Endodermal cell (in vitro differentiated cells): ENCODE results near the gene TMEM50A. TPM values are rescaled to one million over a fixed set of nuclear protein-coding genes. Genes with fewer than 3 reads are reported as not detected.
A peak's percentile ranks its signal among the peaks of the same experiment; 100 is the strongest.
"Not testable (repeated sequence)": the region's sequence is repeated elsewhere in the genome, so short reads cannot be mapped to it uniquely, and the experiment has no call there.

Source experiments
- DNase-seq: peaks from one replicate; pipeline ENCODE4 v3.0.0-alpha.2; 2017
- H3K27ac ChIP-seq: 2 replicates; pipeline ENCODE4 v1.5.1; 2013; ENCODE audit warnings: mild to moderate bottlenecking, low read depth, low read length, moderate library complexity
- H3K27me3 ChIP-seq: 2 replicates; pipeline ENCODE4 v1.6.1; 2013; ENCODE audit warnings: mild to moderate bottlenecking, low read length, moderate library complexity; ENCODE audit not compliant: insufficient read depth, control insufficient read depth, poor library complexity, severe bottlenecking
- H3K36me3 ChIP-seq: 2 replicates; pipeline ENCODE4 v1.7.0; 2013; ENCODE audit warnings: mild to moderate bottlenecking, low read length, moderate library complexity; ENCODE audit not compliant: control insufficient read depth, insufficient read depth
- H3K4me1 ChIP-seq: one replicate; pipeline ENCODE4 v1.7.0; 2013; ENCODE audit warnings: low read length; ENCODE audit not compliant: control insufficient read depth, insufficient read depth
- H3K4me3 ChIP-seq: 2 replicates; pipeline ENCODE4 v1.5.1; 2013; ENCODE audit warnings: mild to moderate bottlenecking, low read length, moderate library complexity
- H3K9ac ChIP-seq: 2 replicates; pipeline ENCODE4 v1.6.1; 2013; ENCODE audit warnings: mild to moderate bottlenecking, low read length, moderate library complexity; ENCODE audit not compliant: poor library complexity, severe bottlenecking; ENCODE audit errors: extremely low read depth
- H3K9me3 ChIP-seq: 2 replicates; pipeline ENCODE4 v1.6.1; 2013; ENCODE audit warnings: mild to moderate bottlenecking, low read length, moderate library complexity; ENCODE audit not compliant: control insufficient read depth
- H3K27ac Mint-ChIP-seq: 2 replicates; pipeline ENCODE4 v1.8.0; 2020; ENCODE audit warnings: mixed read lengths
- H3K27me3 Mint-ChIP-seq: 2 replicates; pipeline ENCODE4 v1.8.0; 2021; ENCODE audit warnings: mild to moderate bottlenecking, mixed read lengths; ENCODE audit not compliant: insufficient read depth
- H3K36me3 Mint-ChIP-seq: 2 replicates; pipeline ENCODE4 v1.8.0; 2020; ENCODE audit warnings: low read depth, mixed read lengths
- H3K4me1 Mint-ChIP-seq: 2 replicates; pipeline ENCODE4 v1.8.0; 2020; ENCODE audit warnings: mixed read lengths
- H3K4me3 Mint-ChIP-seq: 2 replicates; pipeline ENCODE4 v1.8.0; 2020; ENCODE audit warnings: mild to moderate bottlenecking, moderate library complexity, mixed read lengths
- H3K9me3 Mint-ChIP-seq: 2 replicates; pipeline ENCODE4 v1.8.0; 2020; ENCODE audit warnings: mild to moderate bottlenecking, mixed read lengths
- CTCF ChIP-seq: fragments of 200-600 bp; sonication (generic); conservative IDR thresholded peaks from 2 replicates; pipeline ENCODE4 v1.5.0; 2021; ENCODE audit warnings: antibody characterized with exemption, mild to moderate bottlenecking
- WGBS, 2 experiments: methylation state at CpG; one replicate each; pipeline versions ENCODE4 v1.1.5 to v1.1.7; 2013; ENCODE audit warnings: missing lambda C conversion rate in 2 of 2, mixed read lengths in 1 of 2; ENCODE audit not compliant: insufficient coverage in 1 of 2, insufficient read length in 1 of 2; 5-methylcytosine and 5-hydroxymethylcytosine counted together
- total RNA-seq, 2 donors: library from RNA; stranded (reverse); fragmentation: NEBNext Ultra II Directional in 1 of 2; extraction: Animal tissue kit (Norgen Biotek cat#: 25700) in 1 of 2; gene quantifications; 2 replicates in 1 of 2; 3 replicates in 1 of 2; pipeline ENCODE4 v1.2.1, GENCODE V29; 2021

TMEM50A gene
- total RNA-seq, 2 donors from 2014 or later, result 95.8 to 99.3 TPM

GRCh38 chr1:25360596-25361581, 22.8 kb downstream of the TMEM50A start:
- Histone ChIP-seq H3K9me3 (no peaks in the 10 kb centered on the region), H3K27ac (no peak overlapping the region), H3K9ac (no peak overlapping the region), H3K4me1 (no peaks in the 10 kb centered on the region), H3K27me3 (no peaks in the 10 kb centered on the region), H3K36me3 (peaks cover 52% of the 10 kb centered on the region), H3K4me3 (no peak overlapping the region)
- no peaks in the 10 kb centered on the region for H3K9me3 Mint-ChIP-seq
- DNase-seq, result no peak
- no peak overlapping the region for H3K4me3 Mint-ChIP-seq
- H3K27ac Mint-ChIP-seq, result peak overlapping the region; percentile 27
- TF ChIP-seq CTCF, result no peak
- WGBS, 2 experiments, result 92 to 94% methylated on average over 2 to 6 of the region's 7 CpGs
- H3K36me3 Mint-ChIP-seq, result peaks cover 45% of the 10 kb centered on the region
- H3K27me3 Mint-ChIP-seq, result no peaks in the 10 kb centered on the region
- no peaks in the 10 kb centered on the region for H3K4me1 Mint-ChIP-seq

- peak overlapping the region; percentile 27 for H3K27ac Mint-ChIP-seq
- no peak for TF ChIP-seq CTCF
- no peaks in the 10 kb centered on the region for H3K27me3 Mint-ChIP-seq
- no peaks in the 10 kb centered on the region for H3K9me3 Mint-ChIP-seq
- no peak for DNase-seq
- H3K4me1 Mint-ChIP-seq, result no peaks in the 10 kb centered on the region
- H3K27me3 ChIP-seq, result no peaks in the 10 kb centered on the region
- no peak overlapping the region for H3K4me3 Mint-ChIP-seq
- peaks cover 39% of the 10 kb centered on the region for H3K36me3 Mint-ChIP-seq
- H3K9me3 ChIP-seq, result no peaks in the 10 kb centered on the region
- H3K27ac ChIP-seq, result no peak overlapping the region
- H3K36me3 ChIP-seq, result peaks cover 41% of the 10 kb centered on the region
- 86 to 90% methylated on average over 2 of the region's 2 CpGs for WGBS, 2 experiments
- no peaks in the 10 kb centered on the region for H3K4me1 ChIP-seq
- no peak overlapping the region for H3K9ac ChIP-seq
- H3K4me3 ChIP-seq, result no peak overlapping the region
Observed at GRCh38 chr1:25361901-25362300, 23.8 kb downstream of the TMEM50A start.

GRCh38 chr1:25362634-25363559, 24.8 kb downstream of the TMEM50A start:
- not testable (repeated sequence) for DNase-seq, H3K9me3 Mint-ChIP-seq, H3K27ac ChIP-seq, H3K9me3 ChIP-seq, H3K4me3 Mint-ChIP-seq, H3K27me3 ChIP-seq, H3K4me3 ChIP-seq, H3K27me3 Mint-ChIP-seq, H3K27ac Mint-ChIP-seq, H3K4me1 Mint-ChIP-seq, H3K9ac ChIP-seq, H3K4me1 ChIP-seq
- peaks cover 36% of the 10 kb centered on the region for H3K36me3 ChIP-seq
- H3K36me3 Mint-ChIP-seq, result peaks cover 34% of the 10 kb centered on the region
- WGBS, 2 experiments, result no CpG with 5 or more reads among the region's 17 CpGs
